GM18520 (cell line): ENCODE measurements around the gene CMTM5.

Experiments used
- ATAC-seq: cut with Tn5 transposase; IDR thresholded peaks from one replicate; pipeline ENCODE4 v1.9.1; 2021; ENCODE audit not compliant: unreplicated experiment

CMTM5 gene

DNA sequence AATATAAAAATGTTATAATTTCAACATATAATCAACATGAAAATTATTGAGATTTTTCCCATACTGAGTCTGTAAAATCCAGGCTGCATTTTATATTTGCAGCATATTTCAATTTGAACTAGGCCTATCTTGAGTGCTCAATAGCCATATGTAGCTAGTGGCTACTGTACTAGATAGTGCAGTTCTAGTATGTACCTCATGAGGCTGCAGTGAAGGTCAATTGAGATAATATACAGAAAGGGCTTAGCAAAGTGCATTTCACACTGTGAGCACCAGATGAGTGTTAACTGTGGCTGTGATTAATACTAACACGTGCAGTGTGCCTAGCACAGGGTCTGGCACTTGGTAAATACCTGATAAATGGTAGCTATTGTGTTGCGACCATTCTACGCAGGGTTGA is 18.8 kb upstream of the CMTM5 start:
- no peak for ATAC-seq

DNA sequence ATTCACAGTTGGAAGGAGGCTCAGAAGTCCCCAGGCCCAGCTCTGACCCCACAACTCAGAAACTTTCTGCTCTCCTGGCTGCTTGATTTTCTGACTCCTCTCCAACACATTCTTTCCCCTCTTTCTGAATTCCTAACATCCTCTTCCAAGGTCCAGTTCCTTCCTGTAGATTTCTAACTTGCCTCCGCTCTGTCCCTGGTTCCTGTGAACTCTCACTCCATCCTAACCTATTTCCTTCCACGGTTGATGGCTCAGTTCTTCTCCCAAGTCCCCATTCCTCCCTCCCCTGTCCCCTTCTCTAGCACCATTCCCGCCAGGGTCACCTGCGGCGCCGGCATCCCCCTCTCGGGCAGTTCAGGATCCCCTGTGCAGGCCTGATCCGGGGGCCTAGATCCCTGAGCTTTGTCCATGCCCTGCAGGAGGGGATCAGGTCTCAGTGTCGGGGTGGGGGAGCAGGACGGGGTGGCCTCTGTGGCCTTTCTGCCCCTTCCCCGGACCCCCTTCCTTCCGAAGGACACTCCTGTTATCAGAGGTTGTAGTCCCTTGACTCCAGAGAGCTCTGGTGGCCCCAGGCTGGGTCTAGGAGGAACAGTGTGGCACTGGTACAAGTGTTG is 18.2 kb upstream of the CMTM5 start:
- ATAC-seq, result no peak

DNA sequence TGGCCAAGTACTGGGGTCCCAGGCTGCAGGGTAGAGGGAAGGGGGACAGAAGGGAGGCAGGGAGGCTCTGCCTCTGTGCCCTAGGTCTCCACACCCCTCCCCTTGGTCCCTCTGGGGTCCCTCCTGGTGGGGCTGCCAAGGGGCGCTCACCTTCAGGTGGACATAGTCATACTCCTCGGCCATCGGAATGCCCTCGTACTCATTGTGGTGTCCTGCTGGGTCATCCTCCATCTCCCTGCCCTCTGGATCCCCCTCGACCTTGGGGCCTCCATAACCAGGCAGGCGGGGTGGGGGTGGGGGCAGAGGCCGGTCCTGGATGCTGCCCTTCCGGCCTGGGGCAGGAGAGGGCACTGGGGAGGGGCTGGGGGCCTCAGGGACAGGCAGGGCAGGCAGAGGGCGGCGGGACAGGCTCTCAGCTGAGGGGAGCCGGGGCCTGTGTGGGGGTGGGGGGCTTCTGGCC is 17.6 kb upstream of the CMTM5 start:
- no peak for ATAC-seq

DNA sequence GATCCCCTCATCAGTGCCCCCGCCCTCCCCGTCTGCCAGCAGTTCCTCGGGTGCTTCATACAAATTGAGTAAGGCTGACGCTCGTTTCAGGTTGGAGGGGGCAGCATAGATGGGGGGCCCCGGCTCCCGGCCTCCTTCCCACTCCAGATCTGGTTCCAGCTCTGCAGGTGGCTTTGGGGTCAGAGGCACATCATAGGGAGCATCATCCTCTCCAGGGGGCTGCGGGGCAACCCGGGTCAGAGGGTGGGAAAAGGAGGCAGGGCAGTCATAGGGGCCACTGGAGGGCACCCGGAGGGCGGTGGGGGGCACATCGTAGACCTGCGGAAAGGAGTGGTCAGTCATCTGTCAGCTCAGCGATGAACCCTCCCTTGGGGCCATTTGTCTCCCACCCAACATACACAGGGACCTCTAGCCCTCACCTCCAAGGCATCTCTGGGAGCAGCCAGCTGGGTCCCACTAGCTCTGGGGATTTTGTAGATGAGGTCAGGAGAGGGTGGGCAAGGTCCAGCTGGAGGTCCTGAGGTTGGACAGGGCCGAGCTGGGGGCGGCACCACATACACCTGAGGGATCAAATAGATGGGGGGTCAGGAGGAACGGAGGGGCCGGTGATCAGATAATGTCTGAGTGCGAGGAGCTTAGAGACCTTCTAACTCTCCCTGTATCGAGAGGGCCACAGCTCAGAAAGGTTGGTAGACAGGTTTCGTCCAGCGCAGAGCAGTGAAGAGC is 17.0 kb upstream of the CMTM5 start:
- ATAC-seq, result no peak

DNA sequence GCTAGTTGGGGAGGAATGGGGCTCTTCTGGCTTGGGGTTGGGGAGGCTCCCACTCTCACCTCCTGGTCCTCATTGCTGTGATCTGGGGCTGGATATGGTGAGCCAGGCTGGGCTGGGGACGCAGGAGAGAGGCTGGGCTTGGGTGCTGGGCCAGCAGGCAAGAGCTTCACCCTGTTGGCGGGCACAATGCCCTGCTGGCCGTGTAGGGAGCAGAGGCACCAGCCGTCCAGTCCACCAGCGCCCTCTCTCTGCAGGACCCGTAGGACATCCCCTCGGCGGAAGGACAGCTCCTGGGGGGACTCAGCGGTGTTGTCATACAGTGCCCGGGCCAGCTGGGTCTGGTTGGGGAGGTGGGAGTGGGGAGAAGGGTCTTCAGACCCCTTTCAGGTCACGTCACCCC is 16.4 kb upstream of the CMTM5 start:
- ATAC-seq, result no peak

DNA sequence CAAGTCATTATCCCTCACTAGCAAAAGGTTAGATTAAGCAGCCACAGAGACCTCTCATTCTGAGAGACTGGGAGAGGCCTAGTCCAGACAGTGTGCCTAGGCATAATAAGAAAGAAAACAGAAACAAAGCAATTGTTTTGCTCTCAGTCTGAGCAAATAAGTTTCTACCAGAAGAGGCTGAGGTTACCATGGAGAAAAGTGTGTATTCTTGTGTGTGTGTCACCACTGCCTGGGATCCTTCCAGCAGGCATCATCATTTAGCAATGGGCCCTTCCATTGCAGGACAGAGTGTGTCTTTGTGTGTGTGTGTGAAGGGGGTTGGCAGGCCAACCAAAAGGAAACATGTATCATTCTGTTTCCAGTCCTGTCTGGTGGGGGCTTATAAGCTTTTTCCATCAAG is 15.5 kb upstream of the CMTM5 start:
- no peak for ATAC-seq

DNA sequence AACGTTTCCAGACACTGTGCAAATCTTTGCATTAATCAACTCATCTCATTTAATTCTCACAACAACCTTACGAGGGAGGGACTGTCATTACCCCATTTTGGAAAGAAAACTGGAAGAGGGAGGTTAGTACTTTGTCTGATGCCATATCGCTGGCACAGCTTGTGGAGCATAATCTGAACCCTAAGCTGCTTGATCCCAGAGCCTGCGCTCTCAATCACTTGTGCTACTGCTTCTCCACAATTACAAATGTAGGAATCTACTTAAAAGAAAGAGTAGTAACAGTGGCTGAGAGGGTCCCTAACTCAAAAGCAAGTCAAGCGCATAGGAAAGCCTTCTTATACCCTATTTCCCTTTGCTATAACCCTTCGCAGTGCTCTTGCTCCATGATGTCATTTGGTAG is 15.1 kb upstream of the CMTM5 start:
- ATAC-seq, result no peak

DNA sequence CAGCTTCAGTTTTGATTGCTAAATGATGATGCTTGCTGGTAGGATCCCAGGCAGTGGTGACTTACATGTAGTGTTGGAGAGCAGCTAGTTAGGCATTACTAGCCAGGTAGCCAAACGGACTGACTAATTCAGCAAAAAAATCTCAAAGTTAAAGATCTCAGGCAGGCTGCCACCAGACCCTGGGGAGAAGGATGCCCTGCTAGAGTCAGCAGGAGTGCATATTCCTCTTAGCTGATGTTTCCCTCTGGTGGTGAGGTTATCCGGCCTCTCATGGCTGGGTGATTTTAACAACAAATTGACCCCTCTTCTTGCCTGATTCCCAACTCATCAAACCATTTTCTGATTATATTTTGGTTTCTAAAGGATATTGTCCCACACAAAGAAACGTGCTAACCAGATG is 14.6 kb upstream of the CMTM5 start:
- no peak for ATAC-seq

DNA sequence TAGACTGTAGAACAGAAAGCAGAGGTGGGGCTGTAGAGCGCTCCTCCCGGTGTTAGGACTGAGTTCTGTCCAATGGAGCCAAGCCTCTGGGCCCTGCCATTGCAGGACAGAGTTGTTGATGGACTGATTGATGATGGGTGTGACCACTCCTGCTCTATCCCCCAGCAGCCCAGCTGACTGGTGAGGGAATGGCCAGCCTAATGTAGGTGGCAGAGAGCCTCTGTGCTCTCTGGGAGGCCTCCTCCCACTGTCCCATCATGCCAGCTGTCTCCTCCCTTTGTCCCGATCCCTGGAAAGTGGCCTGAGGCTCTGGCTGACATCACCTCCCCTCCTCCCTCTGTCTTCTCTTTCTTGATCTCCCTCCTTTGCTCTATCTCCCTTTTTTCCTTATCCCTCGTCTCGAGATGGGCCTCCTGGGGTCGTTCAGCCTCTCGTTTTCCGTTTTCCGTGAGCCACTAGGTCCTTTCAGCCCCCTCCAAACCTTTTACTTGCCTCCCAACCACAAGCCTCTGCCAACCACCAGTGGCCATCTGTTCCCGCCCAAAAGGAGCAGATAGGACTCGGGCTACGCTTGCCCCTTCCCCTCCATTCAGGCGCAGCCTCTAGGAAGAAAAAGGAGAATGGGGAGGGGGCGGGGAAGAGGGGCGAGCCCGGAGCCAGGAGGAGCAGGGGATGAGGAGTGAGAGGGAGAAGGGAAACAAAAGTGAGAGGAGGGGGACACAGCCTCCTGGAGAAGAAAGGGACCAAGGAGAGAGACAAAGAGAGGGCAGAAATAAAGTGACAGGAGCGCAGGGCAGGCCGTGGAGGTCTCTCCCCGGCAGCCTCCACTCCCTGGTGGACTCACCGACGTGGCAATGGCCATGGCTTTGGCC is 12.4 kb upstream of the CMTM5 start:
- no peak for ATAC-seq

DNA sequence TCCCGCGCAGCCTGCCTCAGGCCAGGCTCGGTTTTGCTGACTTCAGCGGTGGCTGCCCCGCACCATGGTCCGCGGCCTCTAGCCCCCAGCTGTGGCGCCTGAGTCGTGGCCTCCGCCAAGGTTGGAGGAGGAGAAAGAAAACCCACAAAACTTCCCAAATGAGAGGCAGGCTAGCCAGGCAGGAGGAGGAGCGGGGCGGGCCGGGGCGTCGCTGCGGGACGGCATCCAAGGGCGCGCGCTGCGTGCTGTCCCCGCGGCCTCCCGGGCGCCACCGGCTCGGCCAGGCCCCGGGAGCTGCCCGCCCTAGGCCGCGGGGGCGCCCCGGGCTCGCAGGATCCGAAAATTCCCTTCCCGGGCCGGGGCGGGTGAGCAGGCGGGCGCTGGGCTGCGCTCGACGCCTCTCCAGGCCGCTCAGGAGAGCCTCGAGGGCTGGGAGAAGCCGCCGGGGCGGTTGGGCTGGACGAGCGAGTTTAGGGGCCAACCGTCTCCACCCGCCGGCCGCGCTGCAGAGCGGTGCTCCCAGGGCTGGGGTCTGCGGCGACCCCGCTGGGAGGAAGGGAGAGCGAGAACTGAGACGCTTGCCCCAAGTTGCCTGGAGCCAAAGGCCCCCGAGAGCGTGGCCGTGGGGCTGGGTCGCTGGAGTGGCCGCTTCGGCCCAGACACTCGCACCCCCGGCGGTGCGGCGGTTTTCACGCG is 11.7 kb upstream of the CMTM5 start, which contains the start of gene EFS:
EFS (minus strand) TSS at position 137 of the 696 bp plus-strand sequence. CDS start 147 bp downstream, outside the sequence.
- ATAC-seq, result no peak

DNA sequence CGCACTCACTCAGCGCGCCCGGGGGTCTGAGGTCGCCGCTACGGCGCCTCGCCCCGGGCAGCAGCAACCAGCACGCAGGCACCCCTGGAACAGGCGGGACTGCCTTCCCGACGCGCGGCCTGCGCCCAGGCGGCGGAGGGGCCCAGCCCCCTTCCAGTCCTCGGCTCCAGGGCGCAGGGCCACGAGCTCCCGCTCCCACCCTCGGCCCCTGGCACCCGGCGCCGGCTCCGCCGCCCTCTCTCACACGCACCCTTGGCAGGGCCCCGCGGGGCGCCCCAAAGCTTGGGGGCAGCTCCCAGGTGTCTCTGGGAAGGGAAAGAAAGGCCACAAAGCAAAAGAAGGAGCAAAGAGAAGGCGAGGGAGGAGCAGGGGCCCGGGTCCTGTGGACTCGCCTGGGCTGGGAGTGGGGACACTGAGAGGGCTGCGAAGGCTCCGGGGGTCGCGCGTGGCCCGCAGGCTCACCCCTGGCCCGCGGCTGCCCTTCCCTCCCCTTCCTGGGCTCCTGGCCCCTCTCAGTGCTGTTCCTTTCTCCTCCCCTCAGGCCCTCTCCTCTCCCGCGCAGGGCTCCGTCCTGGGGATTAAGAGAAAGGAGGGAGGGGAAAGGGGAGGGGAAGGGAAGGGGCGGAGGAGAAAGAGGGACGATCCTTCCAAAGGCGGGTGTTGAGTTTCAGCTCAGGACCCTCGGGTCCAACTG is 11.0 kb upstream of the CMTM5 start:
- ATAC-seq, result no peak

DNA sequence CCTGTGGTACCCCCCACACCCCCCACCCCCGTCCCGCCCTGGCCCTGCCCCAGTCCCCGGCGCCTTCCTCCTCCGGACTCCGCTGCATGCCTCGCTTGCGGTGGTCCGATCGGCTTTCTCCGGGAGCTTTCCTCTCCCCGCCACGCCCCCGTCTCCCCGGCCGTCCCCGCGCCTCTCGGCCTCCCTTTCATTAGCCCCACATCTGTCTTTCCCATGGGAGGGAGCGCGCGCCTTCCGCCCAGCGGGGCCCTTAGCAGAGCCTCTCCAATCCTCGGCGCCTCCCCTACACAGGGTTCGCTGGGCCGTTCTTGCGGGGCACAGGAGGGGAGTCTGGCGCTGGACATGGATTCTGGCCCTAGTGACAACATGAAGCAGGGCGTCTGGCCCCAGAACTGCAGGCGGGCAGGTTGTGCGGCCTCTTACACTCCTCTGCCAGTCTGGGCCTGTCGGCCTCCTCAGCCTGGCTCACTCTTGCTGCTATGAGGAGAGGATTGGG is 10.4 kb upstream of the CMTM5 start:
- ATAC-seq, result no peak

DNA sequence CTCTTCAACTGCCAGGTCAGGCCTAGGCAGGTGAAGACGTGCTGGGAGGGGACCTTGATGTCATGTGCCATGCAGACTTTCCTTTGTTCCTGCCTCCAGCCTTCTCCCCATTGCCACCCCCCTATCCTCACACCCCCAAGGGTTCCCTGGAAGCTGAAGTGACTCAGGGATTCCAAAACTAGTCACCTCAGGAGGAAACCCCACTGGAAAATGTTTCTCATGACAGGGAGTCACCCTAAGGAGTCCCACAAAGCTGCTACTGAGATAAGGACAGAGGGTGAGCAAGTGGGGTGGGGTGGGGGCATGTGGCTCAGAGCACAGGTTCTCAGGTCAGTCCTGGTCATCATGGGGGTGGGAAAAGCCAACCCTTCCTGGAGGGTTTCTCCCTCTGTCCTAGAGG is 6.6 kb upstream of the CMTM5 start:
- ATAC-seq, result no peak

DNA sequence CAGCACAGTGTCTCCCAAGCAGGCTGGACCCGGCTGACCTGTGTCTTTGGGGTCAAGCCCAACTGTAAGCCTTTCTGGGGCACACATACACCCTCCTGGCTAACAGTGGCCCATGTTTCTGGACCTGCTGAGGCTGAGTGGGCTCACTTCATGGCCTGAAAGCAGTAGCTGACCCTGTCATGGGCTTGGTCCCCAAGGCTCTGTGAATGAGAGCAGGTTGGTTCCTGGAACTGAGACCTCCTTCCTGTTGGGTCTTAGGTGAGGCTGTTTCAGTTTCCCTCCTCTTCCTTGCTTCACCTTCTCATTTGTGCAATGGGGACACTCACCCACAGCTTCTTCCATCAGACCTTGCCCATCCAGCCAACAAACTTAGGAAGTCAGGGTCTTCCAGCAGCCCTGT is 5.0 kb upstream of the CMTM5 start:
- ATAC-seq, result no peak

DNA sequence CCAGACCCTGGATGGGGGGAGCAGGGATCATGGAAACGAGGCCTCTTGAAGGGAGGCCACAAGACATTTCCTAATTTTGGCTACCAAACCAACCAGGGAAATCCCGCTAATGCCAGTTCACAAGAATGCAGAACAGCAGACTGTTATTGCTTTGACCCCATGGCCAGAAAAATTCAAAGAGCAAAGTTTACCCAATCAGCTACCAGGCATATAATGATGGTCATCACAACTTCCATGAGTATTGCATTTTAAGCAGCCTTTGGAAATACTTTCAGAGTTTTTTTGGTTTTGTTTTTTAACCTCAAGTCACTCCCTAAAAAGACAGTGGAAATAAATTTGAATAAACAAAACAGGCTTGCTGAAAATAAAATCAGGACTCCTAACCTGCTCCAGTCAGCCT is 4.3 kb upstream of the CMTM5 start, which contains the start of gene IL25:
IL25 (plus strand) TSS at position 301 of the 400 bp plus-strand sequence.
- ATAC-seq, result no peak

DNA sequence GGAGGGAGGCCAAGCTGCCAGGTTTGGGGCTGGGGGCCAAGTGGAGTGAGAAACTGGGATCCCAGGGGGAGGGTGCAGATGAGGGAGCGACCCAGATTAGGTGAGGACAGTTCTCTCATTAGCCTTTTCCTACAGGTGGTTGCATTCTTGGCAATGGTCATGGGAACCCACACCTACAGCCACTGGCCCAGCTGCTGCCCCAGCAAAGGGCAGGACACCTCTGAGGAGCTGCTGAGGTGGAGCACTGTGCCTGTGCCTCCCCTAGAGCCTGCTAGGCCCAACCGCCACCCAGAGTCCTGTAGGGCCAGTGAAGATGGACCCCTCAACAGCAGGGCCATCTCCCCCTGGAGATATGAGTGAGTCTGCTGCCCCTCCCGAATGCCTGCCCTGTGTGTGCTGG is 3.8 kb upstream of the CMTM5 start:
- ATAC-seq, result no peak

DNA sequence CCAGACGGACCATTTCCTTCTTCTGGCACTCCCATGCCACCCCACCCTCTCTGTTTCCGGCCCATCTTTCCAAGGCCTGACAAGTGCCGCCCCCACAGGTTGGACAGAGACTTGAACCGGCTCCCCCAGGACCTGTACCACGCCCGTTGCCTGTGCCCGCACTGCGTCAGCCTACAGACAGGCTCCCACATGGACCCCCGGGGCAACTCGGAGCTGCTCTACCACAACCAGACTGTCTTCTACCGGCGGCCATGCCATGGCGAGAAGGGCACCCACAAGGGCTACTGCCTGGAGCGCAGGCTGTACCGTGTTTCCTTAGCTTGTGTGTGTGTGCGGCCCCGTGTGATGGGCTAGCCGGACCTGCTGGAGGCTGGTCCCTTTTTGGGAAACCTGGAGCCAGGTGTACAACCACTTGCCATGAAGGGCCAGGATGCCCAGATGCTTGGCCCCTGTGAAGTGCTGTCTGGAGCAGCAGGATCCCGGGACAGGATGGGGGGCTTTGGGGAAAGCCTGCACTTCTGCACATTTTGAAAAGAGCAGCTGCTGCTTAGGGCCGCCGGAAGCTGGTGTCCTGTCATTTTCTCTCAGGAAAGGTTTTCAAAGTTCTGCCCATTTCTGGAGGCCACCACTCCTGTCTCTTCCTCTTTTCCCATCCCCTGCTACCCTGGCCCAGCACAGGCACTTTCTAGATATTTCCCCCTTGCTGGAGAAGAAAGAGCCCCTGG is 1.2 kb upstream of the CMTM5 start:
- no peak for ATAC-seq

DNA sequence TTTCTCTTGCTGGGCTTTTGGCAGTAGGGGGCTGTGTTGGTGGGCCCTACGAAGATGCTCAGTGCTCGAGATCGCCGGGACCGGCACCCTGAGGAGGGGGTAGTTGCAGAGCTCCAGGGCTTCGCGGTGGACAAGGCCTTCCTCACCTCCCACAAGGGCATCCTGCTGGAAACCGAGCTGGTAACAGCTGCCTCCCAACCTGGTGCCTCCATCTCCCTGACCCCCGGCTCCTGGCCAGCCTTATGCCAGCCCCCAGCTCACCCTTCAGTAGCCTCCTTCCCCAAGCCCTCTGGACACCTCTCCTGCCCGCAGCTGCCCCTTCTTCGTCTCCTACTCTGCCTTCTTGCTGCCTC is 328 bp downstream of the CMTM5 start:
- no peak for ATAC-seq
